Type B pancreatic cell (in vitro differentiated cells): ENCODE results near the gene DACT3. TPM values are rescaled to one million over a fixed set of nuclear protein-coding genes. Genes with fewer than 3 reads are reported as not detected.

Experiments used
- DNase-seq: peaks from one replicate; pipeline ENCODE4 v3.0.0; 2021; ENCODE audit warnings: mixed read lengths; ENCODE audit not compliant: unreplicated experiment; ENCODE audit errors: extremely low spot score
- H3K27ac Mint-ChIP-seq: 2 replicates; pipeline ENCODE4 v1.8.0; 2021; ENCODE audit warnings: mild to moderate bottlenecking, mixed read lengths
- H3K27me3 Mint-ChIP-seq: 2 replicates; pipeline ENCODE4 v1.8.0; 2021; ENCODE audit warnings: mixed read lengths
- H3K36me3 Mint-ChIP-seq: 2 replicates; pipeline ENCODE4 v1.8.0; 2021; ENCODE audit warnings: mixed read lengths
- H3K4me1 Mint-ChIP-seq: one replicate; pipeline ENCODE4 v1.8.0; 2021; ENCODE audit warnings: mixed read lengths; ENCODE audit not compliant: unreplicated experiment
- H3K4me3 Mint-ChIP-seq: 2 replicates; pipeline ENCODE4 v1.8.0; 2021; ENCODE audit warnings: mild to moderate bottlenecking, mixed read lengths
- H3K9me3 Mint-ChIP-seq: 2 replicates; pipeline ENCODE4 v1.8.0; 2021; ENCODE audit warnings: mixed read lengths
- total RNA-seq: library from RNA; stranded (reverse); gene quantifications from 2 replicates; pipeline ENCODE4 v1.2.1, GENCODE V29; 2021; ENCODE audit warnings: low replicate concordance
- TF ChIP-seq, protein P1 (sequence below): fragments of 200-600 bp; sonication (generic); conservative IDR thresholded peaks from 2 replicates; pipeline ENCODE4 v1.5.0; 2021; ENCODE audit warnings: antibody characterized with exemption, mild to moderate bottlenecking

The DACT3 gene
- total RNA-seq, 1 donor from 2014 or later = 24.5 TPM

GRCh38 chr19:46678110-46678732, 17.2 kb upstream of the DACT3 start:
- Mint-ChIP-seq H3K36me3 (peaks cover 25% of the 10 kb centered on the region), H3K4me3 (no peak overlapping the region), H3K4me1 (no peaks in the 10 kb centered on the region), H3K27me3 (no peaks in the 10 kb centered on the region), H3K9me3 (no peaks in the 10 kb centered on the region), H3K27ac (no peak overlapping the region)
- no peak for DNase-seq
- TF ChIP-seq, protein P1, sequence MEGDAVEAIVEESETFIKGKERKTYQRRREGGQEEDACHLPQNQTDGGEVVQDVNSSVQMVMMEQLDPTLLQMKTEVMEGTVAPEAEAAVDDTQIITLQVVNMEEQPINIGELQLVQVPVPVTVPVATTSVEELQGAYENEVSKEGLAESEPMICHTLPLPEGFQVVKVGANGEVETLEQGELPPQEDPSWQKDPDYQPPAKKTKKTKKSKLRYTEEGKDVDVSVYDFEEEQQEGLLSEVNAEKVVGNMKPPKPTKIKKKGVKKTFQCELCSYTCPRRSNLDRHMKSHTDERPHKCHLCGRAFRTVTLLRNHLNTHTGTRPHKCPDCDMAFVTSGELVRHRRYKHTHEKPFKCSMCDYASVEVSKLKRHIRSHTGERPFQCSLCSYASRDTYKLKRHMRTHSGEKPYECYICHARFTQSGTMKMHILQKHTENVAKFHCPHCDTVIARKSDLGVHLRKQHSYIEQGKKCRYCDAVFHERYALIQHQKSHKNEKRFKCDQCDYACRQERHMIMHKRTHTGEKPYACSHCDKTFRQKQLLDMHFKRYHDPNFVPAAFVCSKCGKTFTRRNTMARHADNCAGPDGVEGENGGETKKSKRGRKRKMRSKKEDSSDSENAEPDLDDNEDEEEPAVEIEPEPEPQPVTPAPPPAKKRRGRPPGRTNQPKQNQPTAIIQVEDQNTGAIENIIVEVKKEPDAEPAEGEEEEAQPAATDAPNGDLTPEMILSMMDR = no peak

GRCh38 chr19:46674416-46675178, 13.6 kb upstream of the DACT3 start:
- Mint-ChIP-seq H3K4me3 (no peak overlapping the region), H3K27me3 (no peaks in the 10 kb centered on the region), H3K36me3 (peaks cover 17% of the 10 kb centered on the region), H3K4me1 (no peaks in the 10 kb centered on the region), H3K9me3 (no peaks in the 10 kb centered on the region), H3K27ac (no peak overlapping the region)
- TF ChIP-seq, protein P1 = no peak
- DNase-seq = no peak

DNA sequence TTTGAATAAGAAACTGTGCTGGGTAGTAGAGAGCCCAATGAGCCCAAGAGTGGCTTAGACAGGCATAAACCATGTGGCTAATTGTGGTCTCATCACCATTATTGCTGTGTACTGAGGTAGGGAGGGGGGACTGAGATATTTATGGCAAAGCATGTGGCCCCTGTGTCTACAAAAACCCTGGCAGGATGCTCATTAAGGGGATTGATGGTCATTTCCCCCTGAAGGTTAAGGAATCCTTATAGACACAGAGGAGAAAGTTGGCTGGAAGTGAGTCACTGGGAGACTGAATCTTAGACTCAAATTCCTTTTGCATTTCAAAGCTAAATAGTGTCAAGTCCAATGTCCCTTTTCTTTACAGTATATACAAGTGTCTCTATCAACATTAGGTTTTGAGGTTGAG, 9.8 kb upstream of the DACT3 start:
- TF ChIP-seq, protein P1 = no peak
- no peak for DNase-seq
- peaks cover 12% of the 10 kb centered on the region for H3K36me3 Mint-ChIP-seq
- H3K4me3 Mint-ChIP-seq = no peak overlapping the region
- no peaks in the 10 kb centered on the region for H3K9me3 Mint-ChIP-seq
- H3K27me3 Mint-ChIP-seq = no peaks in the 10 kb centered on the region
- H3K27ac Mint-ChIP-seq = no peak overlapping the region
- no peaks in the 10 kb centered on the region for H3K4me1 Mint-ChIP-seq

DNA sequence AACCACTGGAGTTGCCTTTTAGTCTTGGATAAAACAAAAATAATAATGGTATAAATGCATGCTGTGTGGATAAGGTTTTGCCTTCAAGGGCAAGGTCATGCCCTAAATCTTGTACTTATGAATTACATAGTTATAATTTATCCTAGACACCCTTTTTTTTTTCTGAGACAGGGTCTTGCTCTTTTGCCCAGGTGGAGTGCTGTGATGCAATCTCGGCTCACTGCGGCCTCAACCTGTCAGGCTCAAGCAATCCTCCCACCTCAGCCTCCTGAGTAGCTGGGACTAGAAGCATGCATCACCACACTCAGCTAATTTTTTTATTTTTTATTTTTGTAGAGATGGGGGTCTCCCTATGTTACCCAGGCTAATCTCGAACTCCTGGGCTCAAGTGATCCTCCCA, 7.7 kb upstream of the DACT3 start:
- no peaks in the 10 kb centered on the region for H3K4me1 Mint-ChIP-seq
- TF ChIP-seq, protein P1 = no peak
- no peak overlapping the region for H3K27ac Mint-ChIP-seq
- no peaks in the 10 kb centered on the region for H3K9me3 Mint-ChIP-seq
- DNase-seq = no peak
- no peaks in the 10 kb centered on the region for H3K27me3 Mint-ChIP-seq
- H3K36me3 Mint-ChIP-seq = peaks cover 3% of the 10 kb centered on the region
- no peak overlapping the region for H3K4me3 Mint-ChIP-seq

- Mint-ChIP-seq H3K27me3 (peaks cover 8% of the 10 kb centered on the region), H3K9me3 (no peaks in the 10 kb centered on the region), H3K4me1 (peaks cover 10% of the 10 kb centered on the region), H3K4me3 (no peak overlapping the region), H3K27ac (no peak overlapping the region), H3K36me3 (peaks cover 3% of the 10 kb centered on the region)
- DNase-seq = no peak
- TF ChIP-seq, protein P1 = no peak
These were observed 4.1 kb upstream of the DACT3 start for GRCh38 chr19:46665072-46665471.
